Neural cell (in vitro differentiated cells): Measurements from ENCODE around the gene RAD54L2. TPM values are rescaled to one million over a fixed set of nuclear protein-coding genes. Genes with fewer than 3 reads are reported as not detected.

Experiments used
- H2AFZ ChIP-seq: fragments of 200-600, 300-800 bp; sonication (generic), shearing (Covaris generic); 2 replicates; pipeline ENCODE4 v1.6.0; 2014; ENCODE audit warnings: low read depth, mild to moderate bottlenecking, antibody characterized with exemption, low read length, moderate library complexity
- H3F3A ChIP-seq: fragments of 200-600 bp; shearing (Covaris generic); 2 replicates; pipeline ENCODE4 v1.6.1; 2016; ENCODE audit warnings: mild to moderate bottlenecking, moderate library complexity, mixed read lengths, antibody characterized with exemption, low read length; ENCODE audit not compliant: insufficient read depth, poor library complexity, severe bottlenecking
- H3K27ac ChIP-seq: fragments of 200-600, 300-800 bp; sonication (generic), shearing (Covaris generic); 2 replicates; pipeline ENCODE4 v1.5.1; 2014; ENCODE audit warnings: mild to moderate bottlenecking, low read length, moderate library complexity
- H3K27me3 ChIP-seq: fragments of 300-800, 200-600 bp; sonication (generic), shearing (Covaris generic); 2 replicates; pipeline ENCODE4 v1.6.0; 2014; ENCODE audit warnings: mild to moderate bottlenecking, low read depth, low read length, moderate library complexity; ENCODE audit not compliant: insufficient read depth
- H3K36me3 ChIP-seq: fragments of 300-800, 200-600 bp; sonication (generic), shearing (Covaris generic); 2 replicates; pipeline ENCODE4 v1.5.1; 2014; ENCODE audit warnings: mild to moderate bottlenecking, antibody characterized with exemption, low read length, moderate library complexity; ENCODE audit not compliant: insufficient read depth
- H3K4me2 ChIP-seq: fragments of 300-800, 200-600 bp; sonication (generic), shearing (Covaris generic); 2 replicates; pipeline ENCODE4 v1.6.0; 2014; ENCODE audit warnings: mild to moderate bottlenecking, low read length
- H3K4me3 ChIP-seq: fragments of 300-800, 200-600 bp; sonication (generic), shearing (Covaris generic); 2 replicates; pipeline ENCODE4 v1.5.1; 2014; ENCODE audit warnings: mild to moderate bottlenecking, low read length, moderate library complexity
- H3K79me2 ChIP-seq: fragments of 200-600 bp; shearing (Covaris generic); replicated peaks from 2 replicates; pipeline ENCODE4 v1.6.0; 2014; ENCODE audit warnings: mild to moderate bottlenecking, low read length, moderate library complexity; ENCODE audit not compliant: insufficient read depth
- H3K9ac ChIP-seq: fragments of 300-800, 200-600 bp; sonication (generic), shearing (Covaris generic); 2 replicates; pipeline ENCODE4 v1.6.1; 2016; ENCODE audit warnings: mild to moderate bottlenecking, low read length, mixed read lengths
- H3K9me2 ChIP-seq: fragments of 200-600 bp; shearing (Covaris generic); 2 replicates; pipeline ENCODE4 v1.6.1; 2016; ENCODE audit warnings: mild to moderate bottlenecking, low read length, mixed read lengths; ENCODE audit not compliant: insufficient read depth
- H3K9me3 ChIP-seq: fragments of 200-600, 300-800 bp; sonication (generic), shearing (Covaris generic); 2 replicates; pipeline ENCODE4 v1.6.1; 2016; ENCODE audit warnings: mild to moderate bottlenecking, mixed run types, low read length, moderate library complexity, mixed read lengths
- H4K20me1 ChIP-seq: fragments of 200-600 bp; shearing (Covaris generic); 2 replicates; pipeline ENCODE4 v1.6.1; 2016; ENCODE audit warnings: mild to moderate bottlenecking, mixed run types; ENCODE audit not compliant: insufficient read depth
- EP300 ChIP-seq: fragments of 450-650 bp; conservative IDR thresholded peaks from 2 replicates; pipeline ENCODE4 v1.6.1; 2014; ENCODE audit warnings: antibody characterized with exemption, mild to moderate bottlenecking, moderate library complexity; ENCODE audit not compliant: poor library complexity, severe bottlenecking
- EZH2 ChIP-seq: fragments of 200-600, 300-800 bp; shearing (Covaris generic), sonication (generic); IDR thresholded peaks from 2 replicates; pipeline ENCODE4 v1.6.1; 2014; ENCODE audit warnings: antibody characterized with exemption, low read length, borderline replicate concordance, mild to moderate bottlenecking; ENCODE audit not compliant: insufficient read depth, poor library complexity, severe bottlenecking
- MXI1 ChIP-seq: fragments of 450-650 bp; conservative IDR thresholded peaks from 2 replicates; pipeline ENCODE4 v1.6.1; 2014; ENCODE audit warnings: antibody characterized with exemption, mild to moderate bottlenecking; ENCODE audit not compliant: poor library complexity, severe bottlenecking
- POLR2AphosphoS5 ChIP-seq: IDR thresholded peaks from 2 replicates; pipeline ENCODE4 v1.6.1; 2012
- RAD21 ChIP-seq: fragments of 450-650 bp; conservative IDR thresholded peaks from 2 replicates; pipeline ENCODE4 v1.6.1; 2014; ENCODE audit warnings: antibody characterized with exemption, mild to moderate bottlenecking, moderate library complexity
- SMC3 ChIP-seq: fragments of 450-650 bp; conservative IDR thresholded peaks from 2 replicates; pipeline ENCODE4 v1.6.1; 2014; ENCODE audit warnings: antibody characterized with exemption, mild to moderate bottlenecking, moderate library complexity; ENCODE audit not compliant: poor library complexity
- TAF1 ChIP-seq: IDR thresholded peaks from 2 replicates; pipeline ENCODE4 v1.6.1; 2012; ENCODE audit warnings: low read depth
- polyA plus RNA-seq: library from polyadenylated mRNA; depleted of rRNA; stranded (reverse); fragments of >200 nt; gene quantifications from 2 replicates; pipeline ENCODE4 v1.2.3, GENCODE V29; 2014
- TF ChIP-seq, protein P1 (sequence below): fragments of 450-650 bp; IDR thresholded peaks from 2 replicates; pipeline ENCODE4 v1.5.1; 2014; ENCODE audit warnings: antibody characterized with exemption, mild to moderate bottlenecking, moderate library complexity; ENCODE audit not compliant: poor library complexity, severe bottlenecking
- TF ChIP-seq, protein P2 (sequence below): IDR thresholded peaks from 2 replicates; pipeline ENCODE4 v1.6.1; 2012; ENCODE audit warnings: borderline replicate concordance

Gene RAD54L2
- polyA plus RNA-seq, 1 donor from 2014 or later = 14.5 TPM

DNA sequence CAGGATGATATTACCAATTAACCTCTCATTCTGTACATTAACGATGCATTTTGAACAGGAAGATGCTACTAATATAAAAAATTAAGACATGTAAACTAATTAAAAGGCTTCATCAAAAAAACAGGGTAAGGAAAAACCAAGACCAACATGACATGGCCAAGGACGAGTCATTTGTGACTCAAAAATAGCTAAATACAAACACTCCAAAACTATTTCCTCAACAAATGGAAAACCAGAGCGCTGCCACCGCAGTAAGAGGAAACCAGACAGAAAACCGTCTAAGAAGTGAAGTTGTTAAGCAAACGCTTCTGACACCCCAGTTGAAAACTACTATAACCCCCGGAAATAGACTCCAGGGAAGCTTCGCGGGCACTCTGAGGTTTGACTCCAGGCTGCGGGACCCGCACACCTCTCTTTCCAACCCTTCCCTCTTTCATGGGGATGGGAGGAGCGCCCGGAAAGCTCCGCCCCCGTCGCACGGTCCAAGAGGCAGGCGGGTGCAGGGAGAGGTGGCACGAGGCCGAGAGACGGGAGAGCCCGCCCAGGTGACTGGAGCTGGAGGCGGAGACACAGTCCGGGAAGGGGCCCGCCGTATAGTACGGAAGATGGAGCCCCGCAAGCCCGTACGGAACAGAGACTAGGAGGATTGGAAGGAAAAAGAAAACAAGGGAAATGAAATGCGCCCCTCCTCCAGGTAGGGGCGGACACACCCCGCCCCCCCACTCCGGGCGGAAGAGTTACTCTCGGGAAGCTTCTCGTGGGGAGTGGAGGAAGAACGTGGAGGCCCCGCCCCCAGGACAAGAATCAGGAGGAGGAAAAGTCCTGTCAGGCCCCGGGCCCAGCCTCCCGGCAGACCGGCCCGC lies 39.4 kb upstream of the RAD54L2 start:
- TF ChIP-seq POLR2AphosphoS5 (peak; percentile 57), RAD21 (no peak), MXI1 (peak; percentile 62), EP300 (no peak), EZH2 (no peak), TAF1 (peak; percentile 68), SMC3 (peak; percentile 17)
- TF ChIP-seq, protein P1, sequence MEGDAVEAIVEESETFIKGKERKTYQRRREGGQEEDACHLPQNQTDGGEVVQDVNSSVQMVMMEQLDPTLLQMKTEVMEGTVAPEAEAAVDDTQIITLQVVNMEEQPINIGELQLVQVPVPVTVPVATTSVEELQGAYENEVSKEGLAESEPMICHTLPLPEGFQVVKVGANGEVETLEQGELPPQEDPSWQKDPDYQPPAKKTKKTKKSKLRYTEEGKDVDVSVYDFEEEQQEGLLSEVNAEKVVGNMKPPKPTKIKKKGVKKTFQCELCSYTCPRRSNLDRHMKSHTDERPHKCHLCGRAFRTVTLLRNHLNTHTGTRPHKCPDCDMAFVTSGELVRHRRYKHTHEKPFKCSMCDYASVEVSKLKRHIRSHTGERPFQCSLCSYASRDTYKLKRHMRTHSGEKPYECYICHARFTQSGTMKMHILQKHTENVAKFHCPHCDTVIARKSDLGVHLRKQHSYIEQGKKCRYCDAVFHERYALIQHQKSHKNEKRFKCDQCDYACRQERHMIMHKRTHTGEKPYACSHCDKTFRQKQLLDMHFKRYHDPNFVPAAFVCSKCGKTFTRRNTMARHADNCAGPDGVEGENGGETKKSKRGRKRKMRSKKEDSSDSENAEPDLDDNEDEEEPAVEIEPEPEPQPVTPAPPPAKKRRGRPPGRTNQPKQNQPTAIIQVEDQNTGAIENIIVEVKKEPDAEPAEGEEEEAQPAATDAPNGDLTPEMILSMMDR = no peak
- TF ChIP-seq, protein P2, sequence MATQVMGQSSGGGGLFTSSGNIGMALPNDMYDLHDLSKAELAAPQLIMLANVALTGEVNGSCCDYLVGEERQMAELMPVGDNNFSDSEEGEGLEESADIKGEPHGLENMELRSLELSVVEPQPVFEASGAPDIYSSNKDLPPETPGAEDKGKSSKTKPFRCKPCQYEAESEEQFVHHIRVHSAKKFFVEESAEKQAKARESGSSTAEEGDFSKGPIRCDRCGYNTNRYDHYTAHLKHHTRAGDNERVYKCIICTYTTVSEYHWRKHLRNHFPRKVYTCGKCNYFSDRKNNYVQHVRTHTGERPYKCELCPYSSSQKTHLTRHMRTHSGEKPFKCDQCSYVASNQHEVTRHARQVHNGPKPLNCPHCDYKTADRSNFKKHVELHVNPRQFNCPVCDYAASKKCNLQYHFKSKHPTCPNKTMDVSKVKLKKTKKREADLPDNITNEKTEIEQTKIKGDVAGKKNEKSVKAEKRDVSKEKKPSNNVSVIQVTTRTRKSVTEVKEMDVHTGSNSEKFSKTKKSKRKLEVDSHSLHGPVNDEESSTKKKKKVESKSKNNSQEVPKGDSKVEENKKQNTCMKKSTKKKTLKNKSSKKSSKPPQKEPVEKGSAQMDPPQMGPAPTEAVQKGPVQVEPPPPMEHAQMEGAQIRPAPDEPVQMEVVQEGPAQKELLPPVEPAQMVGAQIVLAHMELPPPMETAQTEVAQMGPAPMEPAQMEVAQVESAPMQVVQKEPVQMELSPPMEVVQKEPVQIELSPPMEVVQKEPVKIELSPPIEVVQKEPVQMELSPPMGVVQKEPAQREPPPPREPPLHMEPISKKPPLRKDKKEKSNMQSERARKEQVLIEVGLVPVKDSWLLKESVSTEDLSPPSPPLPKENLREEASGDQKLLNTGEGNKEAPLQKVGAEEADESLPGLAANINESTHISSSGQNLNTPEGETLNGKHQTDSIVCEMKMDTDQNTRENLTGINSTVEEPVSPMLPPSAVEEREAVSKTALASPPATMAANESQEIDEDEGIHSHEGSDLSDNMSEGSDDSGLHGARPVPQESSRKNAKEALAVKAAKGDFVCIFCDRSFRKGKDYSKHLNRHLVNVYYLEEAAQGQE = peak; percentile 37
- peaks cover 26% of the 10 kb centered on the region for H3K79me2 ChIP-seq

DNA sequence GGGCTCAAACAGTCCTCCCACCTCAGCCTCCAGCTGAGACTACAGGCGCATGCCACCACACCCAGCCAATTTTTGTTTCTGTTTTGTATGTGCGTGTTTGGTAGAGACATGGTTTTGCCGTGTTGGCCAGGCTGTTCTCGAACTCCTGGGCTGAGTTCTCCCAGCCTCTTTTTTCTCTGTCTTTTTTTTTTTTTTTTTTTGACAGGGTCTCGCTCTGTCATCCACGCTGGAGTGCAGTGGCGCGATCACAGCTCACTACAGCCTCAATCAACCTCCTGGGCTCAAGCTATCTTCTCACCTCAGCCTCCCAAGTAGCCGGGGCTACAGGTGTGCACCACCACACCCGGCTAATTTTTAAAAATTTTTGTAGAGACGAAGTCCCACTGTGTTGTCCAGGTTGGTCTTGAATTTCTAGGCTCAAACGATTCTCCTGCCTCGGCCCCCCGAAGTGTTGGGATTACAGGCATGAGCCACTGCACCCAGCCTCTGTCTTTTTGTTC lies 37.8 kb upstream of the RAD54L2 start:
- no peaks in the 10 kb centered on the region for H3K36me3 ChIP-seq

More for the DNA sequence above, 39.4 kb upstream of the RAD54L2 start:
- H2AFZ ChIP-seq = peak overlapping the region; percentile 78
- H3K9me2 ChIP-seq = no peaks in the 10 kb centered on the region
- H3K4me2 ChIP-seq = peak overlapping the region; percentile 75
- H3F3A ChIP-seq = no peaks in the 10 kb centered on the region
- H3K27me3 ChIP-seq = no peaks in the 10 kb centered on the region
- H3K27ac ChIP-seq = peak overlapping the region; percentile 89
- no peaks in the 10 kb centered on the region for H4K20me1 ChIP-seq
- peak overlapping the region; percentile 82 for H3K9ac ChIP-seq
- H3K36me3 ChIP-seq = no peaks in the 10 kb centered on the region
- H3K4me3 ChIP-seq = peak overlapping the region; percentile 82
- no peaks in the 10 kb centered on the region for H3K9me3 ChIP-seq

More for the DNA sequence above, 37.8 kb upstream of the RAD54L2 start:
- no peaks in the 10 kb centered on the region for H3K9me3 ChIP-seq
- TF ChIP-seq, protein P1 = no peak
- TF ChIP-seq MXI1 (no peak), POLR2AphosphoS5 (no peak), TAF1 (no peak), RAD21 (no peak), EZH2 (no peak), SMC3 (no peak), EP300 (no peak)
- TF ChIP-seq, protein P2 = no peak
- H3K4me3 ChIP-seq = peak overlapping the region; percentile 82
- H3K4me2 ChIP-seq = no peak overlapping the region
- no peaks in the 10 kb centered on the region for H3F3A ChIP-seq
- no peak overlapping the region for H2AFZ ChIP-seq
- no peaks in the 10 kb centered on the region for H3K9me2 ChIP-seq
- no peak overlapping the region for H3K27ac ChIP-seq
- no peak overlapping the region for H3K9ac ChIP-seq
- peaks cover 19% of the 10 kb centered on the region for H3K79me2 ChIP-seq
- no peaks in the 10 kb centered on the region for H4K20me1 ChIP-seq
- no peaks in the 10 kb centered on the region for H3K27me3 ChIP-seq
